HEK293 (cell line): ENCODE measurements around the gene PSMA2.

Experiments
- CTCF ChIA-PET: fragments of 350-600 bp; formaldehyde crosslinking; extraction: SDS; loops from one replicate; lab custom pipeline; 2021; ENCODE audit warnings: antibody characterized with exemption; lab: Yijun Ruan, JAX
- POLR2A ChIA-PET: fragments of 300-600 bp; formaldehyde crosslinking; extraction: SDS; loops from one replicate; lab custom pipeline; 2020; ENCODE audit warnings: antibody characterized with exemption, inconsistent platforms; lab: Yijun Ruan, JAX
- H3K27ac ChIP-seq: fragments of 200-500 bp; sonication (Bioruptor generic); 2 replicates; pipeline ENCODE4 v1.5.1; 2014; ENCODE audit warnings: low read depth, low read length, control low read depth, inconsistent platforms; ENCODE audit errors: extremely low read depth
- H3K36me3 ChIP-seq, 2 experiments: fragments of 200-500 bp in 1 of 2; sonication (Bioruptor generic) in 1 of 2; 1 replicate in 1 of 2; 2 replicates in 1 of 2; pipeline ENCODE4 v1.5.1; 2014 to 2017; ENCODE audit warnings: inconsistent platforms in 2 of 2, low read length in 2 of 2; ENCODE audit not compliant: control insufficient read depth in 2 of 2, insufficient read depth in 1 of 2
- H3K4me1 ChIP-seq: fragments of 200-500 bp; sonication (Bioruptor generic); 2 replicates; pipeline ENCODE4 v1.5.1; 2014; ENCODE audit warnings: mild to moderate bottlenecking, low read length, inconsistent platforms; ENCODE audit not compliant: control insufficient read depth, insufficient read depth
- H3K4me3 ChIP-seq: 2 replicates; pipeline ENCODE4 v1.5.1; 2011; ENCODE audit warnings: low read depth, mild to moderate bottlenecking, control low read depth, low read length, moderate library complexity
- H3K9me3 ChIP-seq: fragments of 200-500 bp; sonication (Bioruptor generic); 2 replicates; pipeline ENCODE4 v1.5.1; 2014; ENCODE audit warnings: low read depth, low read length, inconsistent platforms; ENCODE audit not compliant: control insufficient read depth, insufficient read depth
- EGR2 ChIP-seq: fragments of 450-650 bp; formaldehyde crosslinking; IDR thresholded peaks from 2 replicates; pipeline ENCODE4 v1.5.1; 2016; ENCODE audit warnings: low read depth, missing biosample characterization, missing genetic modification characterization
- GLIS1 ChIP-seq: fragments of 450-650 bp; formaldehyde crosslinking; IDR thresholded peaks from 2 replicates; pipeline ENCODE4 v1.5.1; 2016; ENCODE audit warnings: missing biosample characterization, missing genetic modification characterization
- IKZF3 ChIP-seq: fragments of 450-650 bp; IDR thresholded peaks from 2 replicates; pipeline ENCODE4 v1.5.0; 2018; ENCODE audit warnings: missing biosample characterization, mild to moderate bottlenecking, missing genetic modification characterization, moderate library complexity
- KLF10 ChIP-seq: fragments of 450-650 bp; IDR thresholded peaks from 2 replicates; pipeline ENCODE4 v1.5.1; 2018; ENCODE audit warnings: missing biosample characterization, mild to moderate bottlenecking, missing genetic modification characterization
- OVOL3 ChIP-seq: fragments of 450-650 bp; formaldehyde crosslinking; IDR thresholded peaks from 2 replicates; pipeline ENCODE4 v1.5.1; 2016; ENCODE audit warnings: missing biosample characterization, missing genetic modification characterization
- PRDM1 ChIP-seq: fragments of 450-650 bp; formaldehyde crosslinking; IDR thresholded peaks from 2 replicates; pipeline ENCODE4; 2016; ENCODE audit warnings: missing biosample characterization, missing genetic modification characterization
- SCRT1 ChIP-seq: fragments of 450-650 bp; formaldehyde crosslinking; IDR thresholded peaks from 2 replicates; pipeline ENCODE4 v1.5.1; 2016; ENCODE audit warnings: missing biosample characterization, missing genetic modification characterization, borderline replicate concordance
- TCF7L2 ChIP-seq: IDR thresholded peaks from 2 replicates; pipeline ENCODE4 v1.6.1; 2011; ENCODE audit warnings: low read depth, mild to moderate bottlenecking, inconsistent platforms, low read length, moderate library complexity, borderline replicate concordance
- YY2 ChIP-seq: fragments of 450-650 bp; formaldehyde crosslinking; IDR thresholded peaks from 2 replicates; pipeline ENCODE4 v1.5.1; 2016; ENCODE audit warnings: missing biosample characterization, missing genetic modification characterization
- ZFHX2 ChIP-seq: fragments of 450-650 bp; formaldehyde crosslinking; conservative IDR thresholded peaks from 2 replicates; pipeline ENCODE4 v1.5.1; 2016; ENCODE audit warnings: missing biosample characterization, missing genetic modification characterization
- ZNF138 ChIP-seq: fragments of 450-650 bp; formaldehyde crosslinking; IDR thresholded peaks from 2 replicates; pipeline ENCODE4 v1.5.1; 2016; ENCODE audit warnings: missing biosample characterization, missing genetic modification characterization, borderline replicate concordance
- ZNF184 ChIP-seq: fragments of 450-650 bp; IDR thresholded peaks from 2 replicates; pipeline ENCODE4 v1.5.1; 2018; ENCODE audit warnings: missing biosample characterization, mild to moderate bottlenecking, missing genetic modification characterization
- ZNF19 ChIP-seq: fragments of 450-650 bp; formaldehyde crosslinking; IDR thresholded peaks from 2 replicates; pipeline ENCODE4; 2016; ENCODE audit warnings: missing biosample characterization, missing genetic modification characterization, low read depth
- ZNF214 ChIP-seq: fragments of 450-650 bp; formaldehyde crosslinking; IDR thresholded peaks from 2 replicates; pipeline ENCODE4 v1.5.1; 2017; ENCODE audit warnings: missing biosample characterization, mild to moderate bottlenecking, missing genetic modification characterization, borderline replicate concordance
- ZNF223 ChIP-seq: fragments of 450-650 bp; formaldehyde crosslinking; IDR thresholded peaks from 2 replicates; pipeline ENCODE4 v1.5.1; 2016; ENCODE audit warnings: missing biosample characterization, missing genetic modification characterization
- ZNF239 ChIP-seq: fragments of 450-650 bp; formaldehyde crosslinking; IDR thresholded peaks from 2 replicates; pipeline ENCODE4 v1.5.1; 2016; ENCODE audit warnings: missing biosample characterization, missing genetic modification characterization
- ZNF350 ChIP-seq: fragments of 450-650 bp; formaldehyde crosslinking; IDR thresholded peaks from 2 replicates; pipeline ENCODE4 v1.5.0; 2017; ENCODE audit warnings: missing biosample characterization, mild to moderate bottlenecking, missing genetic modification characterization
- ZNF37A ChIP-seq: fragments of 450-650 bp; IDR thresholded peaks from 2 replicates; pipeline ENCODE4 v1.5.1; 2018; ENCODE audit warnings: missing biosample characterization, missing genetic modification characterization
- ZNF423 ChIP-seq: fragments of 450-650 bp; formaldehyde crosslinking; IDR thresholded peaks from 2 replicates; pipeline ENCODE4 v1.5.1; 2016; ENCODE audit warnings: missing biosample characterization, missing genetic modification characterization
- ZNF654 ChIP-seq: fragments of 450-650 bp; formaldehyde crosslinking; IDR thresholded peaks from 2 replicates; pipeline ENCODE4 v1.5.1; 2016; ENCODE audit warnings: low read depth, missing biosample characterization, missing genetic modification characterization
- TF ChIP-seq, protein P1 (sequence below): fragments of 450-650 bp; IDR thresholded peaks from 2 replicates; pipeline ENCODE4 v1.5.1; 2018; ENCODE audit warnings: missing biosample characterization, missing genetic modification characterization
- TF ChIP-seq, protein P2 (sequence below): fragments of 450-650 bp; formaldehyde crosslinking; IDR thresholded peaks from 2 replicates; pipeline ENCODE4 v1.5.1; 2016; ENCODE audit warnings: missing biosample characterization, missing genetic modification characterization
- TF ChIP-seq, protein P3 (sequence below): fragments of 450-650 bp; formaldehyde crosslinking; IDR thresholded peaks from 2 replicates; pipeline ENCODE4 v1.5.1; 2016; ENCODE audit warnings: missing biosample characterization, missing genetic modification characterization

The PSMA2 gene

DNA sequence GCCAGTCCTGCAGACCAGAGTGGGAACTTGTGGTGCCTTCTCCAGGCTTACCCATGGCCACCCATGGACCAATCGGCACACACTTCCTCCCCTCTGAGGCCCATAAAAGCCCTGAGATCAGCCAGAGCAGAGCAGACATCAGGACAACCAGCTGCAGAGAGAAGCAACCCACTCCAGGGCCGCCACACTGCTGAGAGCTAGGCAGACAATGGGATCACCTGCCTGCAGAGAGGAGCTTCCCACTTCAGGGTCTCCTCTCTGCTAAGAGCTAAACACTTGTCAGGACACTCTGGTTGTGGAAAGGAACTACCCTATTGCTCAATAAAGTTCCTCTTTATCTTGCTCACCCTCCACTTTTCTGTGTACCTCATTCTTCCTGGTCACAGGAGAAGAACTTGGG, 54.1 kb downstream of the PSMA2 start:
- H3K4me3 ChIP-seq = no peak overlapping the region
- H3K36me3 ChIP-seq = no peaks in the 10 kb centered on the region
- H3K27ac ChIP-seq = no peak overlapping the region
- no peaks in the 10 kb centered on the region for H3K9me3 ChIP-seq
- ChIA-PET CTCF (interaction anchor here (0.6 to 3.7 kb wide), 15 partner anchors 10 to 947 kb away, joined by 3 to 52 read pairs (median 4); no protein-coding TSS in a partner anchor), POLR2A (no interaction called here)
- no peaks in the 10 kb centered on the region for H3K4me1 ChIP-seq
- TF ChIP-seq TCF7L2 (no peak), GLIS1 (no peak), ZNF37A (tag by site-specific recombination) (no peak), YY2 (no peak)

DNA sequence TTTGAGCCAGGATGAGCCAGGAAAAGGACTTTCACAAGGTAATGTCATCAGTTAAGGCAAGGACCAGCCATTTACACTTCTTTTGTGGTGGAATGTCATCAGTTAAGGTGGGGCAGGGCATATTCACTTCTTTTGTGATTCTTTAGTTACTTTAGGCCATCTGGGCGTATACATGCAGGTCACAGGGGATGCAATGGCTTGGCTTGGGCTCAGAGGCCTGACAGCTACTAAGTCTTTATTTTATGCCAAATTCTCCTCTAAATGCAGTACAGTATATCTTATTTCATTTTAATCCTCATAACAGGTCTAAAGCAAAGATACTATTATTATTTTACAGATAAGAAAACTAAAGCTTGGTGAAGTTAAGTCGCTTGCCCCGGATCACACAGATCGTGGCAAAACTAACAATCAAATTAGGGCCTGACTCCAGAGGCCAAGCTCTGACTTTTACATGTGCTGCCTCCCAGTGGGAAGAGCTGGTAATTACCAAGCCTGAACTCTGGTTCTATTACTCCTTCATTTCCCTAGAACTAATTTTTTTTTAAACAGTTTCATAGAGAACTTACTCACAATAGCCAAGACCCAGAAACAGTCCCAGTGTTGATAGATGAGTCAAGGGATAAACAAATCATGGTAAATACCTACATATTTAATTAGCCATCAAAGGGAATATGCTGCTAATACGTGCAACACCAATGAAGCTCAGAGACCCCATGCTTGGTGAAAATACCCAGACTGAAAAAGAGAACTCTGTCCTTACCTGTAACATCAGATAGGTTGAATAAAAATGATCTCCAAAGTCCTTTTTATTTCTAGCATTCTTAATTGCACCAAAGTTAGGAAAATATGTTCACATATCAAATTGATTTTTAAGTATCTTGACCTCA, 55.5 kb downstream of the PSMA2 start:
- Histone ChIP-seq H3K4me3 (no peak overlapping the region), H3K36me3 (no peaks in the 10 kb centered on the region), H3K4me1 (no peaks in the 10 kb centered on the region), H3K27ac (no peak overlapping the region), H3K9me3 (no peaks in the 10 kb centered on the region)
- ChIA-PET POLR2A (no interaction called here), CTCF (interaction anchor here (0.6 to 3.7 kb wide), 26 partner anchors 9 to 946 kb away, joined by 3 to 52 read pairs (median 4); no protein-coding TSS in a partner anchor)
- peak; percentile 68 for TF ChIP-seq ZNF654 (tag by site-specific recombination)
- no peak for TF ChIP-seq ZNF223
- TF ChIP-seq, protein P1, sequence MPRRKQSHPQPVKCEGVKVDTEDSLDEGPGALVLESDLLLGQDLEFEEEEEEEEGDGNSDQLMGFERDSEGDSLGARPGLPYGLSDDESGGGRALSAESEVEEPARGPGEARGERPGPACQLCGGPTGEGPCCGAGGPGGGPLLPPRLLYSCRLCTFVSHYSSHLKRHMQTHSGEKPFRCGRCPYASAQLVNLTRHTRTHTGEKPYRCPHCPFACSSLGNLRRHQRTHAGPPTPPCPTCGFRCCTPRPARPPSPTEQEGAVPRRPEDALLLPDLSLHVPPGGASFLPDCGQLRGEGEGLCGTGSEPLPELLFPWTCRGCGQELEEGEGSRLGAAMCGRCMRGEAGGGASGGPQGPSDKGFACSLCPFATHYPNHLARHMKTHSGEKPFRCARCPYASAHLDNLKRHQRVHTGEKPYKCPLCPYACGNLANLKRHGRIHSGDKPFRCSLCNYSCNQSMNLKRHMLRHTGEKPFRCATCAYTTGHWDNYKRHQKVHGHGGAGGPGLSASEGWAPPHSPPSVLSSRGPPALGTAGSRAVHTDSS = 0 out of 2 replicates have a peak, but pooled peaks have one; percentile 9

DNA sequence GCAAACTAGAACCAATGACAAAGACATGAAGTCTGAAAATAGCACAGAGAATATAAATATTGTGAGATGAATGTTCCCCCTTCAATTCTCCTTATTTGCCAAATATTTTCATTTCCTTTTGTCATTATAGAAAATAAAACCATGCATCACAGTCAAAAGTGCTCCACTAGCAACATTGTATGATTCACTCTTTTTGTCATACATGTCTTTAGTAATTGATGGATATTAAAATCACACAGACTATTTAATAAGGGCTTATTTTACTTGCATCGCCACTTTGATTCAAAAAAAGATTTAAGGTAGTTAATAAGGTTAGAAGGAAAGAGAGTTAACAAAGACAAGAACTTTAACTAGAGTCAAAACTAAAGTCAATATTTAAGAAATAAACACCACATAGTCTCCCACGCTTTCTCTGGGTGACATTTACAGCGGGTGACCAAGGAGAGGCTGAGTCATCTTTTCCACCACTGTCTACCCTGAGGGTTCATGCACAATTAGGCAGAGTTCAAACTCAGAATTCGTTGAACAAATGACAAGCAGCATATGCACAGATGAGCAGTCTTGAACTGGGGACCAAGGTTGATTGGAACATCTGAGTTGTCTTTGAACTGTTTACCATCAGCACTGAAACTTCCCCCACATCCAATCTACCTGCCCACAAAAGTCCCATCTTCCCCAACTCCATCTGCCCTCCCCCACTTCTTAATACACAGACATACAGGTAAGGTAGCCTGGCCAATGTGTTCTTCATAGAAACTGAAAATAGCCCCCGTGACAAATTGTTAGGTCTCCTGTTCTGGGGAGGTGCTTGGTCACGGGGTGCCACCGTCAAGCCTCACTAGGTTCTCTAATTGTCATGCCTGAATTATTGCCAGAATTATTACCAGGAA, 62.6 kb downstream of the PSMA2 start:
- Histone ChIP-seq H3K27ac (no peak overlapping the region), H3K4me3 (no peak overlapping the region), H3K9me3 (no peaks in the 10 kb centered on the region), H3K36me3 (no peaks in the 10 kb centered on the region), H3K4me1 (no peaks in the 10 kb centered on the region)
- CTCF ChIA-PET = interaction anchor here (0.6 kb wide), 1 partner anchor 817 kb away, joined by 3 read pairs; no protein-coding TSS in a partner anchor
- POLR2A ChIA-PET = no interaction called here
- 0 out of 2 replicates have a peak, but pooled peaks have one; percentile 26 for TF ChIP-seq ZFHX2 (tag by site-specific recombination)
- no peak for TF ChIP-seq ZNF184 (tag by site-specific recombination)
- TF ChIP-seq EGR2 = 0 out of 2 replicates have a peak, but pooled peaks have one; percentile 6
- TF ChIP-seq ZNF350 (tag by site-specific recombination) = no peak
- TF ChIP-seq GLIS1 = 0 out of 2 replicates have a peak, but pooled peaks have one; percentile 10
- peak; percentile 47 for TF ChIP-seq PRDM1 (tag by site-specific recombination)

DNA sequence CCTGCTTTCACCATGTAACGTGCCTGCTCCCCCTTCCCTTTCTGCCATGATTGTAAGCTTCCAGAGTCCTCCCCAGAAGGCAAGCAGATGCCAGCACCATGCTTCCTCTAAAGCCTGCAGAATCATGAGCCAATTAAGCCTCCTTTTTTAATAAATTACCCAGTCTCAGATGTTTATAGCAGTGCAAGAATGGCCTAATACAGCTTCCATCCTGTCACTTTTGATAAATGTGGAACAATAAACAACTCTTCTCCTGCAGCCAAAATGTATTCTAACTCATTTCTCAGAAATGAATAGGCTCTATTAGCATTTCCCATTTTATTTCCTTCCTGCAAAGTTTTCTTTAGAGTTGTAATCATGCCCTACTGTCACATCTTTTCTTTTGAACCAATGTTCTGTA, 63.5 kb downstream of the PSMA2 start:
- H3K27ac ChIP-seq = no peak overlapping the region
- ChIA-PET CTCF (no interaction called here), POLR2A (no interaction called here)
- no peaks in the 10 kb centered on the region for H3K9me3 ChIP-seq
- H3K36me3 ChIP-seq = no peaks in the 10 kb centered on the region
- no peaks in the 10 kb centered on the region for H3K4me1 ChIP-seq
- no peak overlapping the region for H3K4me3 ChIP-seq
- no peak for TF ChIP-seq ZNF239 (tag by site-specific recombination)
- no peak for TF ChIP-seq SCRT1 (tag by site-specific recombination)
- TF ChIP-seq IKZF3 (tag by site-specific recombination) = no peak
- TF ChIP-seq ZNF423 = no peak
- TF ChIP-seq OVOL3 (tag by site-specific recombination) = no peak
- TF ChIP-seq ZNF350 (tag by site-specific recombination) = no peak
- no peak for TF ChIP-seq ZNF138 (tag by site-specific recombination)
- no peak for TF ChIP-seq ZNF214
- TF ChIP-seq, protein P2, sequence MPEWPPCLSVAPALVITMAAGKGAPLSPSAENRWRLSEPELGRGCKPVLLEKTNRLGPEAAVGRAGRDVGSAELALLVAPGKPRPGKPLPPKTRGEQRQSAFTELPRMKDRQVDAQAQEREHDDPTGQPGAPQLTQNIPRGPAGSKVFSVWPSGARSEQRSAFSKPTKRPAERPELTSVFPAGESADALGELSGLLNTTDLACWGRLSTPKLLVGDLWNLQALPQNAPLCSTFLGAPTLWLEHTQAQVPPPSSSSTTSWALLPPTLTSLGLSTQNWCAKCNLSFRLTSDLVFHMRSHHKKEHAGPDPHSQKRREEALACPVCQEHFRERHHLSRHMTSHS (tag by site-specific recombination) = no peak
- no peak for TF ChIP-seq ZNF19 (tag by site-specific recombination)
- no peak for TF ChIP-seq PRDM1 (tag by site-specific recombination)
- TF ChIP-seq KLF10 (tag by site-specific recombination) = no peak
- TF ChIP-seq, protein P3, sequence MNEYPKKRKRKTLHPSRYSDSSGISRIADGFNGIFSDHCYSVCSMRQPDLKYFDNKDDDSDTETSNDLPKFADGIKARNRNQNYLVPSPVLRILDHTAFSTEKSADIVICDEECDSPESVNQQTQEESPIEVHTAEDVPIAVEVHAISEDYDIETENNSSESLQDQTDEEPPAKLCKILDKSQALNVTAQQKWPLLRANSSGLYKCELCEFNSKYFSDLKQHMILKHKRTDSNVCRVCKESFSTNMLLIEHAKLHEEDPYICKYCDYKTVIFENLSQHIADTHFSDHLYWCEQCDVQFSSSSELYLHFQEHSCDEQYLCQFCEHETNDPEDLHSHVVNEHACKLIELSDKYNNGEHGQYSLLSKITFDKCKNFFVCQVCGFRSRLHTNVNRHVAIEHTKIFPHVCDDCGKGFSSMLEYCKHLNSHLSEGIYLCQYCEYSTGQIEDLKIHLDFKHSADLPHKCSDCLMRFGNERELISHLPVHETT = no peak
